GM10248 (cell line): ENCODE data around the gene ORC4.
"Not testable (repeated sequence)": the region's sequence is repeated elsewhere in the genome, so short reads cannot be mapped to it uniquely, and the experiment has no call there.

Experiments
- CTCF ChIA-PET: fragments of 300-600 bp; sonication (Branson Sonifier 250); formaldehyde crosslinking; extraction: SDS; loops from one replicate; lab custom pipeline; 2021; ENCODE audit warnings: antibody characterized with exemption; lab: Yijun Ruan, JAX
- POLR2A ChIA-PET: fragments of 350-650 bp; sonication (Branson Sonifier 250); formaldehyde crosslinking; extraction: SDS; loops from one replicate; lab custom pipeline; 2020; ENCODE audit warnings: antibody characterized with exemption; lab: Yijun Ruan, JAX
- DNase-seq: peaks from one replicate; pipeline ENCODE4 v3.0.0; 2012; ENCODE audit errors: extremely low spot score
- CTCF ChIP-seq: IDR thresholded peaks from 2 replicates; pipeline ENCODE4 v1.5.1; 2012; ENCODE audit warnings: mild to moderate bottlenecking, low read depth; ENCODE audit errors: extremely low read depth, missing control alignments, control extremely low read depth

ORC4 gene

GRCh38 chr2:148007219-148007900, 13.2 kb downstream of the ORC4 start:
- no peak for DNase-seq
- ChIA-PET CTCF (interaction anchor here (0.7 kb wide), 1 partner anchor 11 kb away, joined by 3 read pairs; no protein-coding TSS in a partner anchor), POLR2A (no interaction called here)
- TF ChIP-seq CTCF = no peak

GRCh38 chr2:148006249-148007007, 14.1 kb downstream of the ORC4 start:
- TF ChIP-seq CTCF = no peak
- no peak for DNase-seq
- ChIA-PET POLR2A (no interaction called here), CTCF (interaction anchor here (0.7 to 1.4 kb wide), 2 partner anchors 16 to 18 kb away, joined by 3 to 4 read pairs; no protein-coding TSS in a partner anchor)

- POLR2A ChIA-PET, DNase-seq: not testable (repeated sequence)
- CTCF ChIA-PET = interaction anchor here (1.3 kb wide), 1 partner anchor 12 kb away, joined by 3 read pairs; no protein-coding TSS in a partner anchor
Measured at GRCh38 chr2:148002420-148002819, 18.1 kb downstream of the ORC4 start.

- CTCF ChIA-PET = interaction anchor here (1.0 to 3.2 kb wide), 2 partner anchors 10 to 990 kb away, joined by 3 to 17 read pairs; no protein-coding TSS in a partner anchor
- no peak for TF ChIP-seq CTCF
- DNase-seq = no peak
- POLR2A ChIA-PET = no interaction called here
Measured at GRCh38 chr2:148000095-148000494, 20.4 kb downstream of the ORC4 start.

GRCh38 chr2:147999126-147999525, 21.4 kb downstream of the ORC4 start:
- TF ChIP-seq CTCF = no peak
- CTCF ChIA-PET = interaction anchor here (0.9 to 3.2 kb wide), 4 partner anchors 9 to 510 kb away, joined by 3 to 17 read pairs (median 4); no protein-coding TSS in a partner anchor
- POLR2A ChIA-PET = no interaction called here
- no peak for DNase-seq

GRCh38 chr2:147998203-147998602, 22.3 kb downstream of the ORC4 start:
- ChIA-PET POLR2A (no interaction called here), CTCF (interaction anchor here (0.9 to 3.2 kb wide), 4 partner anchors 8 to 511 kb away, joined by 3 to 17 read pairs (median 4); no protein-coding TSS in a partner anchor)
- DNase-seq = no peak
- no peak for TF ChIP-seq CTCF
